SK-N-SH treated with all-trans-retinoic acid at 6 μM for 48 hours (cell line): ENCODE measurements around the gene SYK.

ENCODE experiments used
- ARNTL ChIP-seq: fragments of 450-650 bp; formaldehyde crosslinking; IDR thresholded peaks from 2 replicates; pipeline ENCODE4 v1.5.0; 2020; ENCODE audit warnings: low read depth, mild to moderate bottlenecking, moderate library complexity, borderline replicate concordance
- CSDC2 ChIP-seq: fragments of 250-450 bp; sonication (Bioruptor Pico); IDR thresholded peaks from 2 replicates; pipeline ENCODE4 v1.5.0; 2020; ENCODE audit warnings: mild to moderate bottlenecking, moderate library complexity
- ESRRG ChIP-seq: fragments of 250-450 bp; sonication (Bioruptor Pico); IDR thresholded peaks from 2 replicates; pipeline ENCODE4 v1.6.1; 2021; ENCODE audit warnings: mild to moderate bottlenecking
- GLIS3 ChIP-seq: fragments of 250-450 bp; sonication (Bioruptor Pico); IDR thresholded peaks from 2 replicates; pipeline ENCODE4 v1.5.0; 2020; ENCODE audit warnings: mild to moderate bottlenecking, moderate library complexity
- OSR1 ChIP-seq: fragments of 250-450 bp; sonication (Bioruptor Pico); IDR thresholded peaks from 2 replicates; pipeline ENCODE4 v1.8.0; 2022; ENCODE audit warnings: moderate library complexity, mild to moderate bottlenecking, inconsistent platforms
- RARB ChIP-seq: fragments of 250-450 bp; sonication (Bioruptor Pico); IDR thresholded peaks from 2 replicates; pipeline ENCODE4 v1.8.0; 2021; ENCODE audit warnings: mild to moderate bottlenecking, moderate library complexity
- SNAI2 ChIP-seq: fragments of 250-450 bp; sonication (Bioruptor Pico); IDR thresholded peaks from 2 replicates; pipeline ENCODE4 v1.5.0; 2020; ENCODE audit warnings: mild to moderate bottlenecking, moderate library complexity
- ZFP3 ChIP-seq: fragments of 250-450 bp; sonication (Bioruptor Pico); IDR thresholded peaks from 2 replicates; pipeline ENCODE4 v1.5.0; 2020; ENCODE audit warnings: mild to moderate bottlenecking, moderate library complexity
- ZFP30 ChIP-seq: fragments of 450-650 bp; formaldehyde crosslinking; IDR thresholded peaks from 2 replicates; pipeline ENCODE4 v1.5.0; 2022; ENCODE audit warnings: mild to moderate bottlenecking, moderate library complexity
- ZNF70 ChIP-seq: fragments of 450-650 bp; formaldehyde crosslinking; IDR thresholded peaks from 2 replicates; pipeline ENCODE4 v1.5.0; 2020; ENCODE audit warnings: mild to moderate bottlenecking, moderate library complexity
- ZNF8 ChIP-seq: fragments of 450-650 bp; formaldehyde crosslinking; IDR thresholded peaks from 2 replicates; pipeline ENCODE4 v1.5.0; 2020; ENCODE audit warnings: mild to moderate bottlenecking, moderate library complexity
- TF ChIP-seq, protein P1 (sequence below): fragments of 250-450 bp; sonication (Bioruptor Pico); IDR thresholded peaks from 2 replicates; pipeline ENCODE4 v1.8.0; 2020; ENCODE audit warnings: mild to moderate bottlenecking, moderate library complexity, borderline replicate concordance
- TF ChIP-seq, protein P2 (sequence below): fragments of 250-450 bp; sonication (Bioruptor Pico); IDR thresholded peaks from 2 replicates; pipeline ENCODE4 v1.8.0; 2021; ENCODE audit warnings: low read depth, mild to moderate bottlenecking, moderate library complexity, borderline replicate concordance
- TF ChIP-seq, protein P3 (sequence below): fragments of 250-450 bp; sonication (Bioruptor Pico); IDR thresholded peaks from 2 replicates; pipeline ENCODE4 v1.5.1; 2020; ENCODE audit warnings: low read depth, mild to moderate bottlenecking, moderate library complexity

DNA sequence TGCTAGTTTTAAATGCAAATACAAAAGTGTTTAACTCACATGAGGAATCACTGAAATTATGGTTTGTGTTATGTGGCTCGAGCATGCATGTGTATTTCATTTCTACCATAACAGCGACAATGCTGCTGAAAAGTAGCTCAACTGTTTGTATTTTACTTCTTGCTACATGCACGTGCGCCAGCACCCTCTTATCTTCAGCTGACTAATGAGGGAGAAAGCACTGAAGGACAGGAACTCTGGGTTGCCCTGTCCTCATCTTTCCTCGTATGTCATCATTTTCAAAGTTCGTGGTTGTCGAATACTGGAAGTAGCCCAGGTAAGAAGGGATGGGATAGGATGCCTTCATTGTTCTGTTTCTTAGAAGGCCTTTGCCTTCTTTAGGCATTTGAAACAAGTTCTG is 120.3 kb downstream of the SYK start:
- TF ChIP-seq OSR1 (no peak), ARNTL (CRISPR knock-in tag) (no peak), ZNF70 (CRISPR knock-in tag) (no peak), ZFP3 (no peak), SNAI2 (no peak), ZFP30 (no peak), ESRRG (CRISPR knock-in tag) (no peak), ZNF8 (no peak), CSDC2 (CRISPR knock-in tag) (no peak), GLIS3 (no peak), RARB (no peak)
- TF ChIP-seq, protein P1, sequence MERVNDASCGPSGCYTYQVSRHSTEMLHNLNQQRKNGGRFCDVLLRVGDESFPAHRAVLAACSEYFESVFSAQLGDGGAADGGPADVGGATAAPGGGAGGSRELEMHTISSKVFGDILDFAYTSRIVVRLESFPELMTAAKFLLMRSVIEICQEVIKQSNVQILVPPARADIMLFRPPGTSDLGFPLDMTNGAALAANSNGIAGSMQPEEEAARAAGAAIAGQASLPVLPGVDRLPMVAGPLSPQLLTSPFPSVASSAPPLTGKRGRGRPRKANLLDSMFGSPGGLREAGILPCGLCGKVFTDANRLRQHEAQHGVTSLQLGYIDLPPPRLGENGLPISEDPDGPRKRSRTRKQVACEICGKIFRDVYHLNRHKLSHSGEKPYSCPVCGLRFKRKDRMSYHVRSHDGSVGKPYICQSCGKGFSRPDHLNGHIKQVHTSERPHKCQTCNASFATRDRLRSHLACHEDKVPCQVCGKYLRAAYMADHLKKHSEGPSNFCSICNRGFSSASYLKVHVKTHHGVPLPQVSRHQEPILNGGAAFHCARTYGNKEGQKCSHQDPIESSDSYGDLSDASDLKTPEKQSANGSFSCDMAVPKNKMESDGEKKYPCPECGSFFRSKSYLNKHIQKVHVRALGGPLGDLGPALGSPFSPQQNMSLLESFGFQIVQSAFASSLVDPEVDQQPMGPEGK (CRISPR knock-in tag), result no peak
- TF ChIP-seq, protein P2, sequence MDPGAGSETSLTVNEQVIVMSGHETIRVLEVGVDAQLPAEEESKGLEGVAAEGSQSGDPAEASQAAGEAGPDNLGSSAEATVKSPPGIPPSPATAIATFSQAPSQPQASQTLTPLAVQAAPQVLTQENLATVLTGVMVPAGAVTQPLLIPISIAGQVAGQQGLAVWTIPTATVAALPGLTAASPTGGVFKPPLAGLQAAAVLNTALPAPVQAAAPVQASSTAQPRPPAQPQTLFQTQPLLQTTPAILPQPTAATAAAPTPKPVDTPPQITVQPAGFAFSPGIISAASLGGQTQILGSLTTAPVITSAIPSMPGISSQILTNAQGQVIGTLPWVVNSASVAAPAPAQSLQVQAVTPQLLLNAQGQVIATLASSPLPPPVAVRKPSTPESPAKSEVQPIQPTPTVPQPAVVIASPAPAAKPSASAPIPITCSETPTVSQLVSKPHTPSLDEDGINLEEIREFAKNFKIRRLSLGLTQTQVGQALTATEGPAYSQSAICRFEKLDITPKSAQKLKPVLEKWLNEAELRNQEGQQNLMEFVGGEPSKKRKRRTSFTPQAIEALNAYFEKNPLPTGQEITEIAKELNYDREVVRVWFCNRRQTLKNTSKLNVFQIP (CRISPR knock-in tag), result no peak
- TF ChIP-seq, protein P3, sequence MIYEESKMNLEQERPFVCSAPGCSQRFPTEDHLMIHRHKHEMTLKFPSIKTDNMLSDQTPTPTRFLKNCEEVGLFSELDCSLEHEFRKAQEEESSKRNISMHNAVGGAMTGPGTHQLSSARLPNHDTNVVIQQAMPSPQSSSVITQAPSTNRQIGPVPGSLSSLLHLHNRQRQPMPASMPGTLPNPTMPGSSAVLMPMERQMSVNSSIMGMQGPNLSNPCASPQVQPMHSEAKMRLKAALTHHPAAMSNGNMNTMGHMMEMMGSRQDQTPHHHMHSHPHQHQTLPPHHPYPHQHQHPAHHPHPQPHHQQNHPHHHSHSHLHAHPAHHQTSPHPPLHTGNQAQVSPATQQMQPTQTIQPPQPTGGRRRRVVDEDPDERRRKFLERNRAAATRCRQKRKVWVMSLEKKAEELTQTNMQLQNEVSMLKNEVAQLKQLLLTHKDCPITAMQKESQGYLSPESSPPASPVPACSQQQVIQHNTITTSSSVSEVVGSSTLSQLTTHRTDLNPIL, result no peak
